H9 (cell line): ENCODE data around the gene HOXB6. TPM values are rescaled to one million over a fixed set of nuclear protein-coding genes. Genes with fewer than 3 reads are reported as not detected.

Experiments
- DNase-seq: peaks from one replicate; pipeline ENCODE4 v3.0.0-alpha.2; 2017
- H2AFZ ChIP-seq: one replicate; pipeline ENCODE4 v1.6.1; 2013; ENCODE audit warnings: mild to moderate bottlenecking, low read length, control low read depth, moderate library complexity
- H2AK5ac ChIP-seq: 2 replicates; pipeline ENCODE4 v1.6.1; 2013; ENCODE audit warnings: low read length, control low read depth, mixed read lengths; ENCODE audit not compliant: insufficient read length
- H2BK120ac ChIP-seq: one replicate; pipeline ENCODE4 v1.6.1; 2013; ENCODE audit warnings: low read depth, mild to moderate bottlenecking, low read length, control low read depth, inconsistent platforms; ENCODE audit not compliant: poor library complexity, severe bottlenecking
- H2BK12ac ChIP-seq: 2 replicates; pipeline ENCODE4 v1.6.1; 2013; ENCODE audit warnings: low read length, control low read depth, mixed read lengths, low read depth; ENCODE audit not compliant: insufficient read length
- H2BK15ac ChIP-seq: 2 replicates; pipeline ENCODE4 v1.6.1; 2013; ENCODE audit warnings: low read depth, low read length, control low read depth
- H2BK20ac ChIP-seq: one replicate; pipeline ENCODE4 v1.6.1; 2013; ENCODE audit warnings: low read depth, mild to moderate bottlenecking, low read length, control low read depth, inconsistent platforms; ENCODE audit not compliant: poor library complexity, severe bottlenecking
- H2BK5ac ChIP-seq: 2 replicates; pipeline ENCODE4 v1.6.1; 2013; ENCODE audit warnings: low read length, control low read depth, mixed read lengths; ENCODE audit not compliant: insufficient read length
- H3K14ac ChIP-seq: 2 replicates; pipeline ENCODE4 v1.6.1; 2013; ENCODE audit warnings: low read length, control low read depth; ENCODE audit not compliant: insufficient read depth
- H3K18ac ChIP-seq: 2 replicates; pipeline ENCODE4 v1.6.1; 2013; ENCODE audit warnings: low read depth, mild to moderate bottlenecking, mixed read lengths, low read length, control low read depth; ENCODE audit not compliant: insufficient read length
- H3K23ac ChIP-seq: 2 replicates; pipeline ENCODE4 v1.6.1; 2013; ENCODE audit warnings: low read length, control low read depth, mixed read lengths, low read depth; ENCODE audit not compliant: insufficient read length
- H3K23me2 ChIP-seq: 2 replicates; pipeline ENCODE4 v1.6.1; 2013; ENCODE audit warnings: low read depth, mild to moderate bottlenecking, mixed read lengths, low read length, control low read depth; ENCODE audit not compliant: insufficient read length, poor library complexity, severe bottlenecking
- H3K27ac ChIP-seq: 2 replicates; pipeline ENCODE4 v1.5.1; 2013; ENCODE audit warnings: low read length, control low read depth, mixed read lengths, low read depth; ENCODE audit not compliant: insufficient read length
- H3K27me3 ChIP-seq: 2 replicates; pipeline ENCODE4 v1.6.1; 2013; ENCODE audit warnings: low read length, control low read depth, inconsistent platforms; ENCODE audit not compliant: insufficient read depth
- H3K4ac ChIP-seq: 2 replicates; pipeline ENCODE4 v1.6.1; 2013; ENCODE audit warnings: low read depth, mild to moderate bottlenecking, control low read depth, inconsistent platforms, low read length, moderate library complexity
- H3K4me1 ChIP-seq: 2 replicates; pipeline ENCODE4 v1.6.1; 2013; ENCODE audit warnings: low read length, control low read depth, inconsistent platforms; ENCODE audit not compliant: insufficient read depth
- H3K4me2 ChIP-seq: 2 replicates; pipeline ENCODE4 v1.6.1; 2013; ENCODE audit warnings: low read length, control low read depth, mixed read lengths; ENCODE audit not compliant: insufficient read length, insufficient read depth
- H3K56ac ChIP-seq: 2 replicates; pipeline ENCODE4 v1.6.1; 2013; ENCODE audit warnings: low read depth, mild to moderate bottlenecking, mixed read lengths, low read length, control low read depth; ENCODE audit not compliant: insufficient read length
- H3K79me1 ChIP-seq: 2 replicates; pipeline ENCODE4 v1.6.1; 2013; ENCODE audit warnings: low read depth, mild to moderate bottlenecking, moderate library complexity, low read length, control low read depth, inconsistent platforms; ENCODE audit not compliant: insufficient read depth, poor library complexity, severe bottlenecking
- H3K79me2 ChIP-seq: 2 replicates; pipeline ENCODE4 v1.6.1; 2013; ENCODE audit warnings: low read length, control low read depth, inconsistent platforms; ENCODE audit not compliant: insufficient read depth
- H3K9ac ChIP-seq: 2 replicates; pipeline ENCODE4 v1.6.1; 2013; ENCODE audit warnings: low read length, control low read depth, mixed read lengths; ENCODE audit not compliant: insufficient read length; ENCODE audit errors: extremely low read depth
- H3K9me3 ChIP-seq: one replicate; pipeline ENCODE4 v1.6.1; 2013; ENCODE audit warnings: low read depth, low read length, inconsistent platforms; ENCODE audit not compliant: control insufficient read depth
- H3T11ph ChIP-seq: one replicate; pipeline ENCODE4 v1.6.1; 2013; ENCODE audit warnings: mild to moderate bottlenecking, low read length, control low read depth, inconsistent platforms
- H4K20me1 ChIP-seq: one replicate; pipeline ENCODE4 v1.6.1; 2013; ENCODE audit not compliant: control insufficient read depth, insufficient read length, insufficient read depth
- H4K5ac ChIP-seq: 2 replicates; pipeline ENCODE4 v1.6.1; 2013; ENCODE audit warnings: low read depth, mild to moderate bottlenecking, mixed read lengths, low read length, control low read depth; ENCODE audit not compliant: insufficient read length
- H4K8ac ChIP-seq: replicated peaks from 2 replicates; pipeline ENCODE4 v1.6.1; 2013; ENCODE audit warnings: low read length, control low read depth, mixed read lengths, low read depth; ENCODE audit not compliant: insufficient read length
- H4K91ac ChIP-seq: 2 replicates; pipeline ENCODE4 v1.6.1; 2013; ENCODE audit warnings: low read depth, mild to moderate bottlenecking, moderate library complexity, mixed read lengths, low read length, control low read depth; ENCODE audit not compliant: insufficient read length
- H3K27ac Mint-ChIP-seq, 3 experiments: 2 replicates in 2 of 3; 3 replicates in 1 of 3; pipeline ENCODE4 v1.8.0; 2020 to 2021; ENCODE audit warnings: mixed read lengths in 3 of 3, mild to moderate bottlenecking in 1 of 3, moderate library complexity in 1 of 3
- H3K27me3 Mint-ChIP-seq: 2 replicates; pipeline ENCODE4 v1.8.0; 2021; ENCODE audit warnings: low read depth, mild to moderate bottlenecking, moderate library complexity, mixed read lengths
- H3K36me3 Mint-ChIP-seq, 3 experiments: 2 replicates in 2 of 3; 3 replicates in 1 of 3; pipeline ENCODE4 v1.8.0; 2020 to 2021; ENCODE audit warnings: low read depth in 3 of 3, mixed read lengths in 3 of 3; ENCODE audit not compliant: insufficient read depth in 1 of 3
- H3K4me1 Mint-ChIP-seq, 2 experiments: 2 replicates each; pipeline ENCODE4 v1.8.0; 2020; ENCODE audit warnings: mixed read lengths in 2 of 2
- H3K4me3 Mint-ChIP-seq, 2 experiments: 2 replicates in 1 of 2; 3 replicates in 1 of 2; pipeline ENCODE4 v1.8.0; 2020 to 2021; ENCODE audit warnings: mild to moderate bottlenecking in 2 of 2, mixed read lengths in 2 of 2, moderate library complexity in 1 of 2
- H3K9me3 Mint-ChIP-seq, 2 experiments: 2 replicates in 1 of 2; 3 replicates in 1 of 2; pipeline ENCODE4 v1.8.0; 2020; ENCODE audit warnings: mild to moderate bottlenecking in 2 of 2, mixed read lengths in 2 of 2, moderate library complexity in 1 of 2
- CTCF ChIP-seq: fragments of 200-600 bp; sonication (generic); conservative IDR thresholded peaks from 3 replicates; pipeline ENCODE4 v1.8.0; 2021; ENCODE audit warnings: antibody characterized with exemption, mild to moderate bottlenecking
- WGBS: extraction: QIAGEN DNeasy Blood & Tissue Kit; methylation state at CpG from one replicate; pipeline ENCODE4 v1.1.7; 2013; ENCODE audit warnings: missing lambda C conversion rate, low lambda C conversion rate, mixed read lengths; ENCODE audit not compliant: insufficient read length; ENCODE audit errors: extremely low coverage; 5-methylcytosine and 5-hydroxymethylcytosine counted together
- total RNA-seq: library from RNA; stranded (reverse); gene quantifications from 2 replicates; pipeline ENCODE4 v1.2.1, GENCODE V29; 2021

The HOXB6 gene
- total RNA-seq, 1 experiment from 2014 or later = not detected

DNA sequence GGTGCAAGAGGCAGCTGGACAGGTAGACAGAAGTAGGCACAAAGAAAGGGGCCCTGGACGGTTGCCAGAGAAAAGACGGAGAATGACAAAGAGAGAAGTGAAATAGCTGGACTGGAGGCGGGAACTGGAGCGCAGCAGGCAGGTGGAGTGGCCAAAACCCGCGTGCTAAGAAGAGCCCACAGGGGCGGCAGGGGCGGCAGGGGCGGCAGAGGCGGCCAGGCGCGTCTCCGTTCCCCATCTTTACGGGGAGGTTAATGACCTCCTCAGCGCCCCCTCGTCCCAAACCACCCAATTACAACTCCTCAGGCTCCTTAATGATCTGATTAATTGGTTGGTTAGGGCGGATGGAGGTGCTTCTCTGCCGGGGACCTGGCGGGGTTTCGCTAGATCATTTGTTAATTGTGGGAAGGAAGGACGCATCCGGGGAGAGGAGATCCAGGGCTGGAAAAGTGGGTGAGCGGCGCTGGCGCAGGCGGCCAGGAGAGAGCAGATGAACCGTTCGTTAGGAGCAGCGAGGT lies 36.8 kb upstream of the HOXB6 start:
- no CpG with 5 or more reads among the region's 29 CpGs for WGBS
- no peak overlapping the region for H2BK120ac ChIP-seq
- H4K91ac ChIP-seq = no peak overlapping the region
- Mint-ChIP-seq H3K4me3 (no peak overlapping the region; a peak in 1 of 5 replicates), H3K9me3 (peaks cover 0 to 9% of the 10 kb centered on the region in 2 experiments; a peak in 3 of 5 replicates), H3K4me1 (peaks cover 14 to 23% of the 10 kb centered on the region in 2 experiments), H3K36me3 (no peaks in the 10 kb centered on the region; a peak in 1 of 7 replicates), H3K27ac (no peak overlapping the region), H3K27me3 (peaks cover 100% of the 10 kb centered on the region)
- H2BK12ac ChIP-seq = no peak overlapping the region
- no peak overlapping the region for H3K56ac ChIP-seq
- H4K20me1 ChIP-seq = no peaks in the 10 kb centered on the region
- DNase-seq = no peak
- no peak overlapping the region for H3K27ac ChIP-seq
- no peak overlapping the region for H2BK5ac ChIP-seq
- no peaks in the 10 kb centered on the region for H3K79me2 ChIP-seq
- no peaks in the 10 kb centered on the region for H3K79me1 ChIP-seq
- no peak overlapping the region for H2BK20ac ChIP-seq
- H3K27me3 ChIP-seq = peaks cover 100% of the 10 kb centered on the region
- peak; percentile 39; the same call in 2 of the 3 replicates for TF ChIP-seq CTCF
- no peak overlapping the region for H2BK15ac ChIP-seq
- H3K23me2 ChIP-seq = peaks cover 4% of the 10 kb centered on the region
- H4K5ac ChIP-seq = no peak overlapping the region
- no peak overlapping the region for H3K4me2 ChIP-seq
- H3K18ac ChIP-seq = no peak overlapping the region
- no peaks in the 10 kb centered on the region for H3K9me3 ChIP-seq
- no peak overlapping the region for H3K23ac ChIP-seq
- H3K9ac ChIP-seq = no peak overlapping the region
- H2AK5ac ChIP-seq = no peak overlapping the region
- no peak overlapping the region for H4K8ac ChIP-seq
- no peak overlapping the region for H3T11ph ChIP-seq
- H3K4ac ChIP-seq = no peak overlapping the region
- no peak overlapping the region for H3K14ac ChIP-seq
- no peak overlapping the region for H2AFZ ChIP-seq
- H3K4me1 ChIP-seq = no peaks in the 10 kb centered on the region
